RWPE2 (cell line): Measurements from ENCODE around the gene TRPV6.

ENCODE experiments used
- ATAC-seq: fragments of 200-7000 bp; cut with Tn5 transposase; 3 replicates; pipeline ENCODE4 v1.9.1; 2021; ENCODE audit warnings: low read depth
- DNase-seq: peaks from one replicate; pipeline ENCODE4 v3.0.0-alpha.2; 2020; ENCODE audit warnings: low spot score
- H3K27ac ChIP-seq: fragments of 450-650 bp; 2 replicates; pipeline ENCODE4 v1.5.1; 2017; ENCODE audit warnings: mild to moderate bottlenecking; ENCODE audit not compliant: poor library complexity, severe bottlenecking
- H3K27me3 ChIP-seq: fragments of 250-450 bp; sonication (Bioruptor Pico); 2 replicates; pipeline ENCODE4 v1.5.1; 2021; ENCODE audit warnings: mild to moderate bottlenecking, moderate library complexity; ENCODE audit not compliant: insufficient read depth, poor library complexity, severe bottlenecking
- H3K36me3 ChIP-seq: fragments of 250-450 bp; sonication (Bioruptor Pico); 2 replicates; pipeline ENCODE4 v1.5.1; 2020; ENCODE audit warnings: low read depth, mild to moderate bottlenecking, moderate library complexity
- H3K4me1 ChIP-seq: fragments of 250-450 bp; sonication (Bioruptor Pico); 2 replicates; pipeline ENCODE4 v1.5.1; 2021; ENCODE audit warnings: mild to moderate bottlenecking, moderate library complexity; ENCODE audit not compliant: insufficient read depth, poor library complexity, severe bottlenecking
- H3K4me3 ChIP-seq: fragments of 250-450 bp; sonication (Bioruptor Pico); 2 replicates; pipeline ENCODE4 v1.5.1; 2021; ENCODE audit warnings: mild to moderate bottlenecking, moderate library complexity; ENCODE audit not compliant: severe bottlenecking
- H3K9me3 ChIP-seq: fragments of 250-450 bp; sonication (Bioruptor Pico); 2 replicates; pipeline ENCODE4 v1.5.1; 2021; ENCODE audit warnings: mild to moderate bottlenecking, moderate library complexity; ENCODE audit not compliant: severe bottlenecking
- TF ChIP-seq, protein P1 (sequence below): fragments of 450-650 bp; IDR thresholded peaks from one replicate; pipeline ENCODE4 v1.5.1; 2017; ENCODE audit warnings: mild to moderate bottlenecking, moderate library complexity; ENCODE audit not compliant: poor library complexity, severe bottlenecking

The TRPV6 gene

GRCh38 chr7:142925413-142925812 is 39.9 kb upstream of the TRPV6 start:
- Histone ChIP-seq H3K27ac (no peak overlapping the region), H3K4me1 (no peaks in the 10 kb centered on the region), H3K9me3 (no peaks in the 10 kb centered on the region), H3K27me3 (no peaks in the 10 kb centered on the region), H3K36me3 (no peaks in the 10 kb centered on the region), H3K4me3 (no peak overlapping the region)
- DNase-seq (no peak), ATAC-seq (no peak)
- TF ChIP-seq, protein P1, sequence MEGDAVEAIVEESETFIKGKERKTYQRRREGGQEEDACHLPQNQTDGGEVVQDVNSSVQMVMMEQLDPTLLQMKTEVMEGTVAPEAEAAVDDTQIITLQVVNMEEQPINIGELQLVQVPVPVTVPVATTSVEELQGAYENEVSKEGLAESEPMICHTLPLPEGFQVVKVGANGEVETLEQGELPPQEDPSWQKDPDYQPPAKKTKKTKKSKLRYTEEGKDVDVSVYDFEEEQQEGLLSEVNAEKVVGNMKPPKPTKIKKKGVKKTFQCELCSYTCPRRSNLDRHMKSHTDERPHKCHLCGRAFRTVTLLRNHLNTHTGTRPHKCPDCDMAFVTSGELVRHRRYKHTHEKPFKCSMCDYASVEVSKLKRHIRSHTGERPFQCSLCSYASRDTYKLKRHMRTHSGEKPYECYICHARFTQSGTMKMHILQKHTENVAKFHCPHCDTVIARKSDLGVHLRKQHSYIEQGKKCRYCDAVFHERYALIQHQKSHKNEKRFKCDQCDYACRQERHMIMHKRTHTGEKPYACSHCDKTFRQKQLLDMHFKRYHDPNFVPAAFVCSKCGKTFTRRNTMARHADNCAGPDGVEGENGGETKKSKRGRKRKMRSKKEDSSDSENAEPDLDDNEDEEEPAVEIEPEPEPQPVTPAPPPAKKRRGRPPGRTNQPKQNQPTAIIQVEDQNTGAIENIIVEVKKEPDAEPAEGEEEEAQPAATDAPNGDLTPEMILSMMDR: no peak

DNA sequence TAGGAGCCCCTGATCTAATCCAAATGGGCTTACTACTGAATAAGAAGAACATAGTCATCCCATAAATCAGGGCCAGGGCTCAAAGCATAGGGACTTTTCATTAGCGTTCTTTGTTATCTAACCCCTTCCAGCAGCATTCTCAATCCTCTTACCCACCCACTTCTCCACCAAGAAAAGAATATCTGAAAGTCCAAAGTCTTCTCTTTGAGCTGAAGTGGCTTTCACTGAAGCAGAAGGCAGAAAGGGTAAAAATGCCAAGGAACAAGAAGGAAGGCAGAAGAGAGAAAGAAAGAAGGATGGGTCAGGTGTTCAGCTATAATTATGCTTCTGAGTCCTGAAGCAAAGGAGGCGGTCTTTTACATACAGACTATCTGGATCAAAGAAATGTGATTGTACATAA is 37.8 kb upstream of the TRPV6 start:
- DNase-seq: no peak
- Histone ChIP-seq H3K27me3 (peaks cover under 1% of the 10 kb centered on the region), H3K9me3 (no peaks in the 10 kb centered on the region), H3K4me1 (no peaks in the 10 kb centered on the region), H3K27ac (no peak overlapping the region), H3K36me3 (no peaks in the 10 kb centered on the region), H3K4me3 (no peak overlapping the region)
- no peak for ATAC-seq
- TF ChIP-seq, protein P1: no peak

DNA sequence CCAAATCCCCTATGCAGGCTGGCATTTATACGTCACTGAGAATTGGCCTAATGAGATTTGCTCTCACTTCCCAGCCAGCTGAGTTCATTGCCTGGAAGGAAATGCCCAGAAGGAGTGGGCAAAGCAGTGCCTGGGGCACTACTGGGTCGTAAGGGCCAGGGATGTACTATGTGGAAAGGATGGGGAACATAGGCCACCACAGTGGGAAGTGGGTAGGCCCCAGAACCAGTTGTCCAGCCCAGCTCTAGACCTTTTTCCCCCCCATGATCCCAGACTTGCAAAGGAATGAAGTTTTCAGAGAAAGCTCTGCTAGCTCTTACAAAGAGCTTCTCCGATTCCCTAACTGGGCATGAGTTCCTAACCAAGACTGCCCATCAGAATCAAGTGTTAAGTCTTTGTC is 34.1 kb upstream of the TRPV6 start:
- TF ChIP-seq, protein P1: no peak
- Histone ChIP-seq H3K27ac (no peak overlapping the region), H3K36me3 (no peaks in the 10 kb centered on the region), H3K27me3 (peaks cover 5% of the 10 kb centered on the region), H3K9me3 (no peaks in the 10 kb centered on the region), H3K4me1 (no peaks in the 10 kb centered on the region), H3K4me3 (no peak overlapping the region)
- ATAC-seq (no peak), DNase-seq (no peak)

- ATAC-seq (no peak), DNase-seq (no peak)
- Histone ChIP-seq H3K27ac (no peak overlapping the region), H3K9me3 (no peaks in the 10 kb centered on the region), H3K36me3 (no peaks in the 10 kb centered on the region), H3K4me3 (no peak overlapping the region), H3K27me3 (peaks cover 5% of the 10 kb centered on the region), H3K4me1 (no peaks in the 10 kb centered on the region)
- TF ChIP-seq, protein P1: no peak
Measured at GRCh38 chr7:142918901-142919300, 33.4 kb upstream of the TRPV6 start.

GRCh38 chr7:142917447-142917846 is 31.9 kb upstream of the TRPV6 start:
- Histone ChIP-seq H3K4me1 (no peaks in the 10 kb centered on the region), H3K4me3 (no peak overlapping the region), H3K27ac (no peak overlapping the region), H3K36me3 (no peaks in the 10 kb centered on the region), H3K27me3 (peaks cover 5% of the 10 kb centered on the region), H3K9me3 (no peaks in the 10 kb centered on the region)
- TF ChIP-seq, protein P1: no peak
- ATAC-seq (no peak), DNase-seq (no peak)
